Fibroblast of lung (primary cell): ENCODE measurements around the gene TFIP11. TPM values are rescaled to one million over a fixed set of nuclear protein-coding genes. Genes with fewer than 3 reads are reported as not detected.

Experiments used
- DNase-seq, 2 donors: peaks; one replicate each; pipeline versions ENCODE4 v3.0.0 to v3.0.0-alpha.2; 2010; ENCODE audit warnings: low read depth in 2 of 2
- H2AFZ ChIP-seq: 2 replicates; pipeline ENCODE4 v1.5.1; 2012; ENCODE audit warnings: low read length, control low read depth, inconsistent platforms
- H3K27ac ChIP-seq: 2 replicates; pipeline ENCODE4 v1.5.1; 2011; ENCODE audit warnings: low read length, control low read depth; ENCODE audit not compliant: insufficient read depth
- H3K27me3 ChIP-seq: 2 replicates; pipeline ENCODE4 v1.5.1; 2011; ENCODE audit warnings: mild to moderate bottlenecking, low read length; ENCODE audit not compliant: control insufficient read depth, insufficient read depth
- H3K36me3 ChIP-seq: 2 replicates; pipeline ENCODE4 v1.5.1; 2011; ENCODE audit warnings: low read length; ENCODE audit not compliant: control insufficient read depth, insufficient read depth
- H3K4me1 ChIP-seq: 2 replicates; pipeline ENCODE4 v1.5.1; 2011; ENCODE audit warnings: low read length; ENCODE audit not compliant: control insufficient read depth, insufficient read depth; ENCODE audit errors: extremely low read depth
- H3K4me2 ChIP-seq: 2 replicates; pipeline ENCODE4 v1.5.1; 2011; ENCODE audit warnings: low read length, control low read depth; ENCODE audit not compliant: insufficient read depth; ENCODE audit errors: extremely low read depth
- H3K4me3 ChIP-seq, 4 experiments: fragments of 200-600 bp in 1 of 4; sonication (generic) in 1 of 4; replicated peaks in 1 of 4; 2 replicates each; pipeline ENCODE4 v1.5.1; 2011 to 2016; ENCODE audit warnings: low read length in 4 of 4, low read depth in 3 of 4, mild to moderate bottlenecking in 3 of 4, control low read depth in 2 of 4, inconsistent platforms in 1 of 4, mixed read lengths in 1 of 4; ENCODE audit not compliant: insufficient read depth in 1 of 4; ENCODE audit errors: control extremely low read depth in 1 of 4
- H3K79me2 ChIP-seq: 2 replicates; pipeline ENCODE4 v1.5.1; 2012; ENCODE audit warnings: mild to moderate bottlenecking, low read length, inconsistent platforms; ENCODE audit not compliant: control insufficient read depth, insufficient read depth
- H3K9ac ChIP-seq: 2 replicates; pipeline ENCODE4 v1.5.1; 2011; ENCODE audit warnings: mild to moderate bottlenecking, low read length, control low read depth; ENCODE audit not compliant: insufficient read depth
- H3K9me3 ChIP-seq: 2 replicates; pipeline ENCODE4 v1.5.1; 2012; ENCODE audit warnings: low read depth, low read length; ENCODE audit not compliant: control insufficient read depth, insufficient read depth
- H4K20me1 ChIP-seq: 2 replicates; pipeline ENCODE4 v1.5.1; 2011; ENCODE audit warnings: low read length; ENCODE audit not compliant: control insufficient read depth, insufficient read depth; ENCODE audit errors: extremely low read depth
- EZH2 ChIP-seq: IDR thresholded peaks from 2 replicates; pipeline ENCODE4 v1.5.1; 2012; ENCODE audit warnings: low read length, control low read depth, mild to moderate bottlenecking; ENCODE audit errors: missing control alignments
- polyA plus RNA-seq, 2 donors: library from polyadenylated mRNA; depleted of rRNA in 1 of 2; stranded (reverse) in 1 of 2; unstranded in 1 of 2; fragments of >200 nt; gene quantifications; 2 replicates each; pipeline ENCODE4 v1.2.1, GENCODE V29; 2011 to 2012; ENCODE audit warnings: missing spikeins in 1 of 2
- total RNA-seq: library from RNA; depleted of rRNA; stranded (reverse); fragments of >200 nt; gene quantifications from 2 replicates; pipeline ENCODE4 v1.2.1, GENCODE V29; 2014
- TF ChIP-seq, protein P1 (sequence below), 2 donors: IDR thresholded peaks in 1 of 2; conservative IDR thresholded peaks in 1 of 2; 1 replicate in 1 of 2; 2 replicates in 1 of 2; pipeline ENCODE4 v1.5.1; 2011 to 2012; ENCODE audit warnings: low read length in 2 of 2, control low read depth in 1 of 2, inconsistent platforms in 1 of 2, low read depth in 1 of 2, mild to moderate bottlenecking in 1 of 2

The TFIP11 gene
- total and polyA plus RNA-seq, 2 donors (not counting 1 experiment from before 2014, with no cell fraction given) = 24.2 to 40.3 TPM

DNA sequence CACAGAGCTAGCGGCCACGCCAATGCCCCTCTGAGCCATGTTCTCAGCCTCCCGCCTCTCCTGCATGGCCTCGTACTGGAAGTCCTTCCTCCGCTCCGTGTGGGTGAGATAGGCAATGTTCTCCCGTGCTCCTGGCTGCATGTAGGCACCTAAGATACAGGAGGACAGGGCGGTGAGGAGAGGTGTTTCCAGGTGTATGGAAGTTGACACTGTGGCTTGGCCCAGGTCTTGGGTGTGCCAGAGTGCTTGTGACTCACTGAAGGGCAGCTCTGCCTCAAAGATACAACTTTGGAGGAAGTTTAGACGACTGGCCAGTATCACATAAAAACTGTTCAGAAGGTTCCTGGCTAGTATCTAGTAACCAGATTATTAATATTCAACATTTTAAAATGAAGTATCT, 20.1 kb downstream of the TFIP11 start:
- H3K4me2 ChIP-seq = no peak overlapping the region
- peaks cover 29% of the 10 kb centered on the region for H3K36me3 ChIP-seq
- H3K4me1 ChIP-seq = no peaks in the 10 kb centered on the region
- H2AFZ ChIP-seq = no peak overlapping the region
- DNase-seq = no peak
- no peaks in the 10 kb centered on the region for H3K79me2 ChIP-seq
- no peaks in the 10 kb centered on the region for H3K27me3 ChIP-seq
- no peaks in the 10 kb centered on the region for H4K20me1 ChIP-seq
- H3K27ac ChIP-seq = no peak overlapping the region
- H3K9me3 ChIP-seq = no peaks in the 10 kb centered on the region
- TF ChIP-seq EZH2 = no peak
- TF ChIP-seq, protein P1, sequence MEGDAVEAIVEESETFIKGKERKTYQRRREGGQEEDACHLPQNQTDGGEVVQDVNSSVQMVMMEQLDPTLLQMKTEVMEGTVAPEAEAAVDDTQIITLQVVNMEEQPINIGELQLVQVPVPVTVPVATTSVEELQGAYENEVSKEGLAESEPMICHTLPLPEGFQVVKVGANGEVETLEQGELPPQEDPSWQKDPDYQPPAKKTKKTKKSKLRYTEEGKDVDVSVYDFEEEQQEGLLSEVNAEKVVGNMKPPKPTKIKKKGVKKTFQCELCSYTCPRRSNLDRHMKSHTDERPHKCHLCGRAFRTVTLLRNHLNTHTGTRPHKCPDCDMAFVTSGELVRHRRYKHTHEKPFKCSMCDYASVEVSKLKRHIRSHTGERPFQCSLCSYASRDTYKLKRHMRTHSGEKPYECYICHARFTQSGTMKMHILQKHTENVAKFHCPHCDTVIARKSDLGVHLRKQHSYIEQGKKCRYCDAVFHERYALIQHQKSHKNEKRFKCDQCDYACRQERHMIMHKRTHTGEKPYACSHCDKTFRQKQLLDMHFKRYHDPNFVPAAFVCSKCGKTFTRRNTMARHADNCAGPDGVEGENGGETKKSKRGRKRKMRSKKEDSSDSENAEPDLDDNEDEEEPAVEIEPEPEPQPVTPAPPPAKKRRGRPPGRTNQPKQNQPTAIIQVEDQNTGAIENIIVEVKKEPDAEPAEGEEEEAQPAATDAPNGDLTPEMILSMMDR (conservative IDR thresholded peaks at IDR 0.05 in 1 of 2, IDR thresholded peaks at IDR 0.05 in 1 of 2; ENCODE audit: low read depth in 1 of 2, low read length in 2 of 2) = no peak
- H3K9ac ChIP-seq = no peak overlapping the region
- no peak overlapping the region for H3K4me3 ChIP-seq

- H4K20me1 ChIP-seq = no peaks in the 10 kb centered on the region
- DNase-seq = no peak
- peaks cover 20% of the 10 kb centered on the region for H3K36me3 ChIP-seq
- no peak overlapping the region for H3K9ac ChIP-seq
- H3K27ac ChIP-seq = no peak overlapping the region
- TF ChIP-seq EZH2 = no peak
- TF ChIP-seq, protein P1 (conservative IDR thresholded peaks at IDR 0.05 in 1 of 2, IDR thresholded peaks at IDR 0.05 in 1 of 2; ENCODE audit: low read depth in 1 of 2, low read length in 2 of 2) = no peak
- no peak overlapping the region for H3K4me2 ChIP-seq
- no peak overlapping the region for H2AFZ ChIP-seq
- H3K27me3 ChIP-seq = no peaks in the 10 kb centered on the region
- H3K4me1 ChIP-seq = peaks cover 2% of the 10 kb centered on the region
- H3K9me3 ChIP-seq = no peaks in the 10 kb centered on the region
- no peak overlapping the region for H3K4me3 ChIP-seq
- H3K79me2 ChIP-seq = peaks cover 4% of the 10 kb centered on the region
Observed at GRCh38 chr22:26489447-26490036, 22.7 kb downstream of the TFIP11 start.

- H3K27ac ChIP-seq = no peak overlapping the region
- peaks cover 10% of the 10 kb centered on the region for H3K36me3 ChIP-seq
- H3K79me2 ChIP-seq = peaks cover 13% of the 10 kb centered on the region
- TF ChIP-seq, protein P1 (conservative IDR thresholded peaks at IDR 0.05 in 1 of 2, IDR thresholded peaks at IDR 0.05 in 1 of 2; ENCODE audit: low read depth in 1 of 2, low read length in 2 of 2) = no peak
- TF ChIP-seq EZH2 = no peak
- DNase-seq = peak in 1 of 2 donors; percentile 4
- no peak overlapping the region for H3K9ac ChIP-seq
- H2AFZ ChIP-seq = no peak overlapping the region
- no peak overlapping the region for H3K4me2 ChIP-seq
- H3K4me1 ChIP-seq = peaks cover 6% of the 10 kb centered on the region
- no peak overlapping the region for H3K4me3 ChIP-seq
- H3K9me3 ChIP-seq = no peaks in the 10 kb centered on the region
- no peaks in the 10 kb centered on the region for H4K20me1 ChIP-seq
- H3K27me3 ChIP-seq = no peaks in the 10 kb centered on the region
Observed at GRCh38 chr22:26487996-26488395, 24.3 kb downstream of the TFIP11 start.
